T-helper 22 cell (primary cell): ENCODE data around the gene THEMIS2.
"Not testable (repeated sequence)": the region's sequence is repeated elsewhere in the genome, so short reads cannot be mapped to it uniquely, and the experiment has no call there.

Experiments
- DNase-seq: peaks from one replicate; pipeline ENCODE4 v3.0.0-alpha.2; 2020; ENCODE audit warnings: low read depth

The THEMIS2 gene

DNA sequence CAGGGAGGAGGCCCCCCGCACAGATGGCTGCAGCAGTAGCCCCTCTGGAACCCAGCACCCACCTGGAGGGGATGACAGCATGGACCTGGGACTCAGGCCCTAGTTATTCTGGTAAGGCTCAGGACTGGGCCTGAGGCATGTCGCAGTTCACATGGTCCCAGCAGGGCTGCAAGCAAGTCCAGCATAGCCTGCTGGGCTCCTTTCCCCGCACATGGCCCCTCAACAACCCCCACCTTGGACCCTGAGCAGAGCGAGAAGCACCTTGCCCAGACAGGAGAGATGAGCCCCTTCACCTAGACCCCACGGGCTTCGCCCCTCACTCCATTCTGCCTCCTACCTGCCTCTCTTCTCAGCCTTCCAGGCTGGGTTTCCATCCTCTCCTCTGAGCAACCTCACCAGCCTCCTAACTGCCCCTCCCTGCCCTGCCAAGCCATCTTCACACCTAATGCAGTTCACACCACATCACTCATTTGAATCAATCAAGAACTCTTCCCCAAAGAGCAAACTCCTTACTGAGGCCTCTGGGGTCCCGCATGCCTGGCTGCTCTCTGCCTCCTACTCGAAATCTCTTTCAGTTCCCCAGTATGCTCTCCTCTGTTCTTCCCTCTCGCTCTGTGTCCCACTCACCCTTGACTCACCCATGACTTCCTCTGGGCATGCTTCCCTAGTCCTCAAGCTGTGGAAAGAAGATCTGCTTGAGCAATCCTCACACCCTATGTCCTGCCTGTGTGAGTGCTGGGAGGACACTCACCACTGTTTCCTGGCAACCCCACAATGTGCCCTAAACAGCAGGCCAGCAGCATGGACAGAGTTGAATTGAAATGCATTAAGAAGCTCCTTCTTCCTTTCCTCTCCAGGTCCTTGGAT, 9.4 kb upstream of the THEMIS2 start:
- DNase-seq: no peak

DNA sequence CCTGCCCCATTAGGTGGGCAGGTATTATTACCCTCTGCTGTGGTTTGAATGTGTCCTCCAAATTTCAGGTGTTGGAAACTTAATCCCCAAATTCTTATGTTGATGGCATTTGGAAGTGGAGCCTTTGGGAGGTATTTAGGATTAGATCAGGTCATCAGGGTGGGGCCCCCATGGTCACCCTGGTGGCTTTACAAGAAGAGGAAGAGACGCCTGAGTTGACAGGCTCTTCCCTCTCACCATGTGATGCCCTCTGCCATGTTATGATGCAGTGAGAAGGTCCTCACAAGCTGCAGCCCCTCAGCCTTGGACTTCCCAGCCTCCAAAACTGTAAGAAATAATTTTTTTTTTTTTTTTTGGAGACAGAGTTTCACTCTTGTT, 8.8 kb upstream of the THEMIS2 start:
- no peak for DNase-seq

DNA sequence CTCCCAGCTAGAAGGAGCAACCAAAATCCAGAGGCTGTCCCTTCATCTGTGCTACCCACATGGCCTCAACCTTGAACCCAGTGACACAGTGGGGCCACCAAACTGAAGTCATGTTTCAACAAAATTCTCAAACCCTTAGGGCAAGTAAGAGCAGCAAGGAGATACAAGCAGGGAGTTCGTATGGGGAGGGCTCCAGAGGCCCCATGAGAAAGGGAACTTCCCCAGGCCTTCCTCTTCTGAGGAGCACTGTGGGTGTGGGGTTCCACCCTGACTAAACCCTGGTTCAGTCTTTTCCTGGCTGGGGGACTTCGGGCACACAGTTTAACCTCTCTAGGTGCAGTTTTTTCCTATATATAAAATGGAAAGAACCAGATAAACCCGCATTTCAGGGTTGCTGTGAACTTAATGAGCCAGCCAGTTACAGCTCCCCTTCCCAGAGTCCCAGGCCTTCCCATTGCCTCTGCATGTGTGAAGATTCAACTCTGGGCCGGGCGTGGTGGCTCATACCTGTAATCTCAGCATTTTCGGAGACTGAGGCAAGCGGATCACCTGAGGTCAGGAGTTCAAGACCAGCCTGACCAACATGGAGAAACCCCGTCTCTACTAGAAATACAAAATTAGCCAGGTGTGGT, 8.0 kb upstream of the THEMIS2 start:
- no peak for DNase-seq

DNA sequence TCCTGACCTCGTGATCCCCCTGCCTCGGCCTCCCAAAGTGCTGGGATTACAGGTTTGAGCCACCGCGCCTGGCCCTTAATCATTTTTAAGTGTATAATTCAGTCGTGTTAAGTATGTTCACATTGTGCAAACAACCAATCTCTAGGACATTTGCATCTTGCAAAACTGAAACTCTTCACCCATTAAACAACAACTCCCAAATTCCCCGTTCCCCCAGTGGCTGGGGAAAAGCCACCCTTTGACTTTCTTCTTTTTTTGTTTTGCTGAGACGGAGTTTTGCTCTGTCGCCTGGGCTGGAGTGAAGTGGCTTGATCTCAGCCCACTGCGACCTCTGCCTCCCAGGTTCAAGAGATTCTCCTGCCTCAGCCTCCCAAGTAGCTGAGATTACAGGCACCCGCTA, 6.5 kb upstream of the THEMIS2 start:
- no peak for DNase-seq

DNA sequence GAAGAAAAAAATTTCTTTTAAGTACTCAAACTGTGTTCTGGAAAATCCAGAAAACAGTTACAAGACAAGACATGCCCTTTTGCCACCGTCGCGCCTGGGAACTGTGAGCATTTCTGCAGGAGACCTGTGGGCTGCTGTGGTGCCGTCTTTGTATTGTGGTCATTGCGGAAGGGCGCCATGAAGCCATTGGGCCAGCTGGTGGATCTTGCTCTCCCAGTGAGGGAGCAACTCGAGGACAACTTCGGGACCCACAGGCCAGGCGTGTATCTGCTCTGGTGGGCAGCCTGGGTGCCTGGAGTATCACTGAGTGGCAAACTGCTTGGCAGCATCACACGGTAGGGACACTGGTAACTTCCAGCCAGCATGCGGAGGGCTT, 3.8 kb upstream of the THEMIS2 start:
- no peak for DNase-seq

DNA sequence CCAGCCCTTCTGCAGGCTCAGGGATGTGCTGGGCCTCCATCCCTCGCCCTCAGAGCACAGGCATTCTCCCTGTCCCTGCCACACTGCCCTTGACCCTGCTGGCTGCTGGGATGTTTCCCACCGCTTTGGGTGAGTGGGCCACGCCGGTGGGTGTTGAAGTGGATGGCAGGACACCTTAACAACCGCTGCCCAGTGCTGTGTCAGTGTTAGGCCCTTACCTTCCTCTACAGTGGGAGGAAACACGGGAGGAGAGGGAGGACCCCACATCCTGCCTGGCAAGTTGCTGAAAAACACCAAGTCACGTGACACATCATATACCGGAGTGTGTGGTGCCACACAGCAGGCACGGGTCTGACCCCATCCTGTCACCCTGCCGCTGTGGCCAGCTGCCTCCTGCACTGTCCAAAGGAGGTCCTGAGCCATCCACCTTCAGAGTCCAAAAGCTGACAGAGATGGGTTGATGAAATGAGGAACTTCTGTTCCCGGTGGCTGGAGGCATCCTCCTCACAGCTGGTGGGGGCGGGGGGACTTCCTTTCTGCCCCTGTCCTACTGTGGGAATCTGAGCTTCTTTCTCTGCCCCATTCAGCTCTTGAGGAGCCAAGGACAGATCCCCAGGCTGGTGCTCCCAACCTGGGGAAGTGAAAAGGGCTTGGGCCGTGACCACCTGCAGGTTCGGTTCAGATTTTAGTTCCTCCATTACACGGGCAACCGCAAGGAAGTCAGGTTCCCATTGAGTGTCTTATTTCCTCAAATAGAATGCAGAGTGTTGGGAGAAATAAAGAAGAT, 3.2 kb upstream of the THEMIS2 start:
- peak; percentile 58 for DNase-seq

DNA sequence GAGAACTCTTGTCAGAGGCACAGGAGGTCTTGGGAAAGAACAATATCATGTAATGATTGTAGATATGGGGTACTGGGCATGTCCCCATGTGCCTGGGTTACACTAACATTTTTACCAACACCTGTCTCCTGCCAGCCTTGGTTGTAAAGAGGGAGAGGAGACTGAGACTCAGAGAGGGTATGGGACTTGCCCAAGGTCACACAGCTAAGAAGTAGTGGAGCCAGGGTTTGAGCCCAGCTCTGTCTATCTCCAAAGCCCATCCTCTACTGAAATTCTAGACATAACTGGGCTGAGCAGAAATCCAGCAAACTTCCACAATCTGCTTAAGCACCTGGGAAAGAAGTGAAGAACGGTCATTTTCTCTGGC, 2.6 kb upstream of the THEMIS2 start:
- DNase-seq: no peak

DNA sequence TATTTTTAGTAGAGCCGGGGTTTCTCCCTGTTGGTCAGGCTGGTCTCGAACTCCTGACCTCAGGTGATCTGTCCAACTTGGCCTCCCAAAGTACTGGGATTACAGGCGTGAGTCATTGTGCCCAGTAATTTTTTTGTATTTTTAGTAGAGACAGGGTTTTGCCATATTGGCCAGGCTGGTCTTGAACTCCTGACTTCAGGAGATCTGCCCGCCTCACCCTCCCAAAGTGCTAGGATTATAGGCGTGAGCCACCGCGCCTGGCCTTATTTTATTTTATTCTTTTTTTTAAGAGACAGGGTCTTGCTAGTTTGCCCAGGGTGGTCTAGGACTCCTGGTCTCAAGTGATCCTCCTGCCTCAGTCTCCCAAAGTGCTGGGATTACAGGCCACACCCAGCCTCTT, 1.3 kb upstream of the THEMIS2 start:
- not testable (repeated sequence) for DNase-seq

DNA sequence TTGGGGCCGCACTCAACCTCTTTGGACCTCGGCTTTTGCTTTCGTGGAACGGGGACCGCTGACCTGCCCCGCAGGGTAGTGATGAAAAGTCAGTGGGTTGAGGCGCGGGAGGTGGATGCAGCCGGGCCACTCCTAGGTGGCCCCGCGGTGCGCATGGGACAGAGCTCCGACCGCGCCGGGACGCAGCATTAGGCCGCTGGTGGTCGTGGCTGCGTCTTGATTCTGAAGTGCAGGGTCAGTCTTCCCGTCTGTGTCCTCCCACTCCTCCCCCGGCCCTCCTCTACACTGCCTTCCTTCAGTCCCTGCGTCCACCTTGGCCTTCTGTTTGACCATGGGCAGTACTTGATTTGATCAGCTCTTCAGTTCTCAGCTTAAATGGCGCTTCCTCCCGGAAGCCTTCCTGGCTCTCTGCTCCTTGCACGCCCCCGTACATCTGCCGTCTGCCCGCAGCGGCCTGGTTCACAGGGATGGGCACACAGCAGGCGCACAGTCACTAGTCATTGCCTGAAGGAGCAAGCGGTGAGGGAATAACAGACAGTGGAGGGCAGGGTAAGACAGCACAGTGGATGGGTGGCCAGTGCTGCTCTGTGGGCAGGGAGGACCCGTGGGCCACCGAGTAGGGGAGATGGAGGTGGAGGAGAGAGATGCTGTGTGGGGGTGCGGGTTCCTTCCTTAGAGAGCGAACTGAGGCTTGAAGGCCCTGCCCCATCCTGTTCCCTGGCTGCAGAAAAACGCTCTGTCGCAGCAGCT, 633 bp downstream of the THEMIS2 start:
- no peak for DNase-seq

DNA sequence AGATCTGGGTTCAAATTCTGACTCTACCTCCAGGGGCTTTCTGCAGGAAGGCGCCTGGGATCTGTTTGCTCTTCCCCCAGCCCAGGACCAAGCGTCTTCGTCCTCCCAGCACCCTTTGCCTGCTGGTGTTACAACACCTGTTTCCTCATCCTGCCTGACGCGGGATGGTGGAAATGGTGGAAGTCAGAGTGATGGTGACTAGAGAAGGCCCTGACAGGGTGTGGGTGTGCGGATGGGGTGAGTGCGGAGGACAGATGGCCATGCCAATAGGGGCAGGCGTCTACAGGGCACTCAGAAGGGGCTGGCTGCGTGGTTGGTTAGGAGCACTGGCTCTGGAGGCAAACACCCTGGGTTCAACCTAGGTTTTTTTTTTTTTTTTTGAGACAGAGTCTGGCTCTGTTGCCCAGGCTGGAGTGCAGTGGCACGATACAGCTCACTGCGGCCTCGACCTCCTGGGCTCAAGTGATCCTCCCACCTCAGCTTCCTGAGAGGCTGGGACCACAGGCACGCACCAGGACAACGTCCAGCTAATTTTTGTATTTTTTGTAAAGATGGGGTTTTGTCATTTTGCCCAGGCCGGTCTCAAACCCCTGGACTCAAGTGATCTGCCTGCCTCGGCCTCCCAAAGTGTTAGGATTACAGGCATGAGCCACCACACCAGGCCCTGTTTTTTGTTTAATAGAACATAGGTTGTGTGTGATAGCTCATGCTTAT, 1.5 kb downstream of the THEMIS2 start:
- DNase-seq: no peak

DNA sequence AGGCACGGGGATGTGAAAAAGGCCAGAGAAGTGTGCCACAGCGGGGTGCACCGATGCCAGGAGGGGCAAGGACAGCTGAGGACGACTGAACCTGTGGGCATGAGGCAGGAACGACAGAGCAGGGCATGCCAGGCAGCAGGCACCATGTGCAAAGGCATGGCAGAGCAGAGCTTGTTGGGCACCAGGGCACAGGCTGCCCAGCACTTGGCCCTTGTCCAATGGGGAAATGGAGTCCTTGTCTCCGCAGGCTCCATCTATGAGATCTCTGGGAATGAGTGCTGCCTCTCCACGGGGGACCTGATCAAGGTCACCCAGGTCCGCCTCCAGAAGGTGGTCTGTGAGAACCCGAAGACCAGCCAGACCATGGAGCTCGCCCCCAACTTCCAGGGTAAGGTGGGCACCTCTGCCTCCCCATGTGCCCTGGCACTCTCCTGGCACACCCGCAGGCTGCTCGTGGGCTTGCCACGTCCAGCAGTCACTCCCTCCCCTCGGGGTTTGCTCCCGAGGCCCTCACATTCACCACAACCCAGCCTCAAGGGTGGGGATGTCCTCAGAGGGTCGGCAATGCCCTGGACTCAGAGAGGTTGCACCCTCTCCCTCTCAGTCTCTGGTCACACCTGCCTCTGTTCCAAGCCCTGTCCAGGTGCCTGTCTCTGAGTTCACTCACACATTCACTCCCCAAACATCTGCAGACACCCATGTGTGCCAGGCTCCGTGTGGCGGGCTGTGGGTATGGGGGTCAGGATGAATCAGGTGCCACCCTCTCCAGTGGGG, 4.2 kb downstream of the THEMIS2 start:
- no peak for DNase-seq

DNA sequence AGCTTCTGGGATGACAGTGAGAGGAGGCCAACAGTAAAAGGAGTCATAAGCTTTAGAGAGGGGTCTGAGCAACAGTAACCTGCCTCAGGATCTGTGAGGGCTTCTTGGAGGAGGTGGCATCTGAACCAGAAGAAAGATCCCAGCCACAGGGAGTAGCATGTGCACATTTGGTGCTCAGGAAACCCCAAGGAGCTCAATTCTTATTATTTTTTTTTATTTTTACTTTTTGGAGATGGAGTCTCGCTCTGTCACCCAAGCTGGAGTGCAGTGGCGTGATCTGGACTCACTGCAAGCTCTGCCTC, 4.7 kb downstream of the THEMIS2 start:
- no peak for DNase-seq

DNA sequence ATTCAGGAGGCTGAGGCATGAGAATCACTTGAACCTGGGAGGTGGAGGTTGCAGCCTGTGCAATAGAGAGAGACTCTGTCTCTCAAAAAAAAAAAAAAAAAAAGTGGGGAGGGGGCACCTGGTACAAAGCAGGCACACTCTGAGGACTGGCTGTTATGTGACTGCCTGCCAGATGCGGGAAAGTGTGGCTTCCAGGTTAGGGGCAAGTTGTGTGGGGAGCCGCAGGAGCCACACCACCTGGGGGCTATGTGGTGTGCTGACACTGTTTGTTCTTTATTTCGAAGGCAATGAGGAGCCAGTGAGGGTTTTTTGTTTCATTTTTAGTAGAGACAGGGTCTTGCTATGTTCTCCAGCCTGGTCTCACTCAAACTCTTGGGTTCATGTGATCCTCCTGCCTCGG, 5.7 kb downstream of the THEMIS2 start:
- no peak for DNase-seq

DNA sequence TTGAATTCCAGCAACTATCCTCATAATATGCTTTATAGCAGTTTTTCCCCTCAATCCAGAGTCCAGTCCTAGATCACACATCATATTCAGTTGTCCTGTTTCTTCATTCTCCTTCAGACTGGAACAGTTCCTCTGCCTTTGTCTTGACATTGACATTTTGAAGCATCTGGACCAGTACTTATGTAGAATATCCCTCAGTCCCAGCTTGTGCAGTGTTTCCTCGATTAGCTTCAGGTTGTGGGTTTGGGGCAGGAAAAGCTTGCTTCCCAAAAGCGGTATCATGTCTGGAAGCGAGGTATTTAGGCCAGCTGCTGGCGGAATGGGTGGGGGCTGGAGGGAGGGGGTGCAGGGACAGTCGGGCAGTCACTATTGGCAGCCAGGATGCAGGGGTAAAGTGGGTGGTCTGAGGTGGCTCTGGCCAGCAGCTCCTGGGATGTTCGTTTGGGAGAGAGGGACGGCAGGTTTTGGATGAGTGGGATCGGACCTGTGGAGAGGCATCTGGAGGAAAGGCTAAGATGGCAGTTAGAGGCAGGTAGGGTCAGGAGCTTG, 6.5 kb downstream of the THEMIS2 start:
- no peak for DNase-seq

DNA sequence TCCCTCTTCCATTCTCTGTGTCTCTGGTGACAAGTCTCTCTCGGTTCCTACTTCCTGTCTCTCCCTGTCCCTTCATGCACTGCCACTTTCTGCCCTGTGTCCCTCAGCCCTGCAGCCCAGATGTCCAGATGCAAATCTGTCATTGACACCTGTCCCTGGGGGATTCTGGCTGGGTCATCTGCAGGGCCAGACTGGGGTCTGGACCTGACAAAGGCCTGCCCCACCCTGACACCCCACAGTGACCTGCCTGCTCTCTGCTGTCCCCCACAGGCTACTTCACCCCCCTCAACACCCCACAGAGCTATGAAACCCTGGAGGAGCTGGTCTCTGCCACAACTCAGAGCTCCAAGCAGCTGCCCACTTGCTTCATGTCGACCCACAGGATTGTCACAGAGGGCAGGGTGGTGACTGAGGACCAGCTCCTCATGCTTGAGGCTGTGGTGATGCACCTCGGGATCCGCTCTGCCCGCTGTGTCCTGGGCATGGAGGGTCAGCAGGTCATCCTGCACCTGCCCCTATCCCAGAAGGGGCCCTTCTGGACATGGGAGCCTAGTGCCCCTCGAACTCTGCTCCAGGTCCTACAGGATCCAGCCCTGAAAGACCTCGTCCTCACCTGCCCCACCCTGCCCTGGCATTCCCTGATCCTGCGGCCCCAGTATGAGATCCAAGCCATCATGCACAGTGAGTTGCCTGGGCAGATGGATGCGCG, 7.2 kb downstream of the THEMIS2 start:
- DNase-seq: no peak

DNA sequence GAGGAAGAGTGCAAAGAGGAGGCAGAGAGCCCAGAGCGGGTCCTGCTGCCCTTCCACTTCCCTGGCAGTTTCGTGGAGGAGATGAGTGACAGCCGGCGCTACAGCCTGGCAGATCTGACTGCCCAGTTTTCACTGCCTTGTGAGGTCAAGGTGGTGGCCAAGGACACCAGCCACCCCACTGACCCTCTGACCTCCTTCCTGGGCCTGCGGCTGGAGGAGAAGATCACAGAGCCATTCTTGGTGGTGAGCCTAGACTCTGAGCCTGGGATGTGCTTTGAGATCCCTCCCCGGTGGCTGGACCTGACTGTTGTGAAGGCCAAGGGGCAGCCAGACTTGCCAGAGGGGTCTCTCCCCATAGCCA, 10.2 kb downstream of the THEMIS2 start:
- DNase-seq: no peak

DNA sequence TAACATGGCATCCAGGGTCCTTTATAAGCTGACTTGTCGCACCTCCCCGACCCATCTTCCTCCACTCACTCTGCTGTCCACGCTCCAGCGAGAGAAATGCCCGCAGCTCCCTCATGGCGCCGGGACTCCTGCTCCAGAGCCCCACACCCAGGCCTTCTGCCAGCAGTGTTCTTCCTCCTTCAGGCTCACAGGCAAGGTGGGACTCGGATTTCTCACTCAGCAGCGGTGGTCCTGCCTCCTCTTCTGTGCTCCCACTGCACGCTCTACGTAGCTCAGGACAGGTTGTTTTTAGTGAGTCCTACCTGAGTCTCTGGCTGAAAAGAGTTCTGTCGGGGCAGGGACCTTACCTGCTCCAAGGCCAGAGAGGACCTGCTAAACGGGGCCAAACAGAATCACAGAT, 11.2 kb downstream of the THEMIS2 start:
- DNase-seq: no peak

DNA sequence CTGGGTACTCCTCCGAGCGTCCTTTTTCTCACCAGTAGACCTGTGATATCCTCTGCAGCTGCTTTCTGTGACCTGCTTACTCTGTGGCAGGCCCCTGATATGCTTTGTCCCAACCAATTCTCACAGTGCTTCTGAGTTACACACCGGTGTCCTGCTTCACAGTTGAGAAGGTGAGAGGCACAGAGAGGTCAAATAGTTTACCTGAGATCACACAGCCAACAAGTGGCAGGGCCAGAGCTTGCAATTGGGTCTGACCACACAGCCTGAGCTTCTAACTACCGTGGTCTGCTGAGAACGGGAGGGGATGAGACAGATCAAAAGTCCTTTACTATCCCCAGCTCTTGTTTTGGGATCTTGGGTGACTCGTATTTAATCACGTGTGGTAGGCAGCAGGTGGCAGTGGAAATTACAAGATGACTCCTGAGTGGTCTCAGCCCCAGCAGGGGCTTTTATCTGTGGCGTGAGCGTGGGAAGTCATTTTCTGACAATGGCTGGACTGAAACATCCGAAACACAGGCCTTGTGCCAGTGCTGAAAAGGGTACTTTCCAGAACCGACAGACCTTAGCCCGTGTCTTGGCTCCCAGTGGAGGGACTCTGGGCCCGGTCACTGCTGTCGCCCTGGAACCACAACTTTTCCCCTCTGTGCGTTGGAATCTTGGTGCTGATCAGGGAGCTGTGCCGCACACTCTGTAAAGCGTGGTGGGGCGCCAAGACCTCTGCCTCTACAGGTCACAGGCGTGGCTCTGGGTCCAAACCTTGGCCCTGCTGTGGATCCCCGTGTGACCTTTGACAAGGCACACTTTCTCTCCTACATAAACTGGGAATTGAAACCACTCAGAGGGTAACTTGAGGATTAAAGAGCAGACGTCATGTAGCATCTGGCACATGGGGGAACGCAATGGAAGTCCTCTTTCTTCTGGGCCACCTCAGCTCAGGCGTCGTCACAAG, 11.9 kb downstream of the THEMIS2 start:
- no peak for DNase-seq

DNA sequence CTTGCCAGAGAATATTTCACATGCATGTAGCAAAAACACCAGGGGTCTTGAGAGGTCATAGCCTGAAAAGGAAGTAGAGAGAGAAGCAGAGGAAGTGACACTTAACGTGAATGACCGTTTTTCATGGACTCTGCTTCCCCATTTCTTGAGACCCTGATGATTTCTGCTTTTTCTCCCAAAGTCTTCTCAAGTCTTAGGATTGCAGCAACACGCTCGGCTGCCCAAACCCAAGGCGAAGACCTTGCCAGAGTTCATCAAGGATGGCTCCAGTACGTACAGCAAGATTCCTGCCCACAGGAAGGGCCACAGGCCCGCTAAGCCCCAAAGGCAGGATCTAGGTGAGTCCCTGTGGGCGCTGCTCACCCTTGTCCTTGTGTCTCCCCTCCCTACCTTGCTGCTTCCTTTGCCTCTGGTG, 12.8 kb downstream of the THEMIS2 start:
- no peak for DNase-seq
